Inflammatory macrophage (primary cell): Measurements from ENCODE around the gene POLD1.
"Not testable (repeated sequence)": the region's sequence is repeated elsewhere in the genome, so short reads cannot be mapped to it uniquely, and the experiment has no call there.

Experiments
- DNase-seq, 2 donors: peaks; one replicate each; pipeline ENCODE4 v3.0.0-alpha.2; 2020 to 2022

Gene POLD1

GRCh38 chr19:50365434-50366306 lies 18.5 kb upstream of the POLD1 start, which contains the start of gene NAPSA:
NAPSA (minus strand) TSS chr19:50365639; CDS start chr19:50365621, 18 bp downstream.
- DNase-seq = no peak

GRCh38 chr19:50368649-50369570 lies 15.2 kb upstream of the POLD1 start:
- peak; percentile 88 to 91 for DNase-seq

GRCh38 chr19:50371914-50372475 lies 12.2 kb upstream of the POLD1 start:
- DNase-seq = peak; percentile 82 to 84

GRCh38 chr19:50376166-50377050 lies 7.7 kb upstream of the POLD1 start, which contains the start of gene NR1H2:
NR1H2 (plus strand) TSS chr19:50376457; CDS start chr19:50377606, 1,149 bp downstream.
- DNase-seq = peak; percentile 98 to 99

GRCh38 chr19:50377051-50377461 lies 7.1 kb upstream of the POLD1 start:
- DNase-seq = no peak

- DNase-seq = no peak
These were observed 6.6 kb upstream of the POLD1 start for GRCh38 chr19:50377517-50377916.

- no peak for DNase-seq
These were observed 5.8 kb upstream of the POLD1 start for GRCh38 chr19:50378169-50378862.

- DNase-seq = no peak
These were observed 5.3 kb upstream of the POLD1 start for GRCh38 chr19:50378863-50379236.

- DNase-seq = no peak
These were observed 4.5 kb upstream of the POLD1 start for GRCh38 chr19:50379602-50380001.

- peak in 1 of 2 donors; percentile 11 for DNase-seq
These were observed 4.0 kb upstream of the POLD1 start for GRCh38 chr19:50380137-50380536.

- DNase-seq = no peak
These were observed 3.4 kb upstream of the POLD1 start for GRCh38 chr19:50380751-50381151.

GRCh38 chr19:50381881-50382729 lies 2.0 kb upstream of the POLD1 start:
- DNase-seq = no peak

- peak in 1 of 2 donors; percentile 5 for DNase-seq
These were observed 921 bp upstream of the POLD1 start for GRCh38 chr19:50383001-50383851.

GRCh38 chr19:50384685-50385535 lies 763 bp downstream of the POLD1 start:
- peak; percentile 90 to 97 for DNase-seq

GRCh38 chr19:50387176-50387867 lies 3.2 kb downstream of the POLD1 start:
- peak; percentile 88 to 92 for DNase-seq

- DNase-seq = no peak
These were observed 3.7 kb downstream of the POLD1 start for GRCh38 chr19:50387868-50388245.

GRCh38 chr19:50390295-50390694 lies 6.1 kb downstream of the POLD1 start:
- not testable (repeated sequence) for DNase-seq
